Esophagus squamous epithelium (tissue), 5 donors: ENCODE data around the gene CLPSL2. TPM values are rescaled to one million over a fixed set of nuclear protein-coding genes. Genes with fewer than 3 reads are reported as not detected.

Experiments
- DNase-seq: peaks from one replicate; lab custom pipeline; 2025; lab: John Stamatoyannopoulos, UW
- H3K27ac ChIP-seq, 4 donors: fragments of 200-600 bp; sonication (generic); one replicate each; pipeline ENCODE4 v1.5.1; 2016 to 2019; ENCODE audit warnings: mild to moderate bottlenecking in 1 of 4
- H3K27me3 ChIP-seq, 4 donors: fragments of 200-600 bp; sonication (generic); 1 replicate in 3 of 4; 2 replicates in 1 of 4; pipeline versions ENCODE4 v1.5.1 to v1.6.0; 2017 to 2021; ENCODE audit warnings: antibody characterized with exemption in 1 of 4
- H3K36me3 ChIP-seq, 3 donors: fragments of 200-600 bp; sonication (generic); one replicate each; pipeline ENCODE4 v1.5.1; 2016 to 2019
- H3K4me1 ChIP-seq, 3 donors: fragments of 200-600 bp; sonication (generic); one replicate each; pipeline ENCODE4 v1.5.1; 2017 to 2019
- H3K4me3 ChIP-seq, 4 donors: fragments of 200-600 bp; sonication (generic); 1 replicate in 3 of 4; 2 replicates in 1 of 4; pipeline ENCODE4 v1.5.1; 2016 to 2019; ENCODE audit warnings: mild to moderate bottlenecking in 2 of 4, moderate library complexity in 1 of 4
- H3K9me3 ChIP-seq, 3 donors: fragments of 200-600 bp; sonication (generic); one replicate each; pipeline ENCODE4 v1.5.1; 2016 to 2019
- POLR2A ChIP-seq, 4 donors: fragments of 450-650 bp; IDR thresholded peaks; one replicate each; pipeline ENCODE4 v1.6.1; 2017; ENCODE audit warnings: antibody characterized with exemption in 4 of 4, mild to moderate bottlenecking in 4 of 4, moderate library complexity in 3 of 4
- WGBS, 2 donors: methylation state at CpG; one replicate each; pipeline ENCODE4 v1.1.5; 2018; 5-methylcytosine and 5-hydroxymethylcytosine counted together
- intact Hi-C: fragments of 100-400 bp; cut with DNase I; formaldehyde crosslinking; loops from one replicate; pipeline ENCODE4 v1.15.0; 2022
- total RNA-seq, 4 donors: library from RNA; depleted of rRNA; stranded (reverse); fragments of >200 nt; gene quantifications; one replicate each; pipeline ENCODE4 v1.1.0, GENCODE V29; 2016
- TF ChIP-seq, protein P1 (sequence below), 6 experiments: fragments of 450-650 bp in 4 of 6; fragments of 200-600 bp in 2 of 6; sonication (generic) in 2 of 6; IDR thresholded peaks; one replicate each; pipeline ENCODE4 v1.5.1; 2016 to 2019; ENCODE audit warnings: antibody characterized with exemption in 6 of 6, mild to moderate bottlenecking in 4 of 6, moderate library complexity in 4 of 6
- donor health status: DM: yes; HTN: yes; CAD: no.

CLPSL2 gene
- total RNA-seq, 4 donors from 2014 or later: not detected

DNA sequence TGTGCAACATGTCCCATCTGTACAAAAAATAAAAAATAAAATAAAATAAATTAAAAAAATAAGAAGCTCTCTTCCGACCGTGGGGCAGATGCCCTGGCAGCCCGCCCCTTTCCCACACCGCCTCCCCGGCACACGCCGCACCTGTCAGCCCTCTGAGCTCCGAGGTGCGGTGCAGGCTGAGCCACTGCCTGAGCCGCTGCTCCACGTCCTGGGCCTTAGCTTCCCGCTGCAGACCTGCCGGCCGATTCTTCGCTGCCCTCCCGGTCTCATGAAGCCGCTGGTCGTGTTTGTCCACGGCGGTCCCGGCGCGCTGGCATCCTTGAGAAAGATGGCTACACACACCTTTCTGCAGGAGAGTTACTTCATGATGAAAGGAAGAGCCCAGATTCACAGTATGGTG, 10.7 kb upstream of the CLPSL2 start:
- H3K4me3 ChIP-seq: no peak overlapping the region
- WGBS, 2 donors: 68 to 72% methylated on average over 11 to 15 of the region's 23 CpGs
- H3K9me3 ChIP-seq: no peaks in the 10 kb centered on the region
- H3K36me3 ChIP-seq: no peaks in the 10 kb centered on the region
- DNase-seq: no peak
- peaks cover 0 to 11% (median 0%) of the 10 kb centered on the region in 3 donors for H3K4me1 ChIP-seq
- H3K27me3 ChIP-seq: peaks cover 0 to 65% (median 5%) of the 10 kb centered on the region in 4 donors
- intact Hi-C loops: no loop called here
- no peak overlapping the region for H3K27ac ChIP-seq
- TF ChIP-seq POLR2A (IDR thresholded peaks at IDR 0.05): no peak
- TF ChIP-seq, protein P1, sequence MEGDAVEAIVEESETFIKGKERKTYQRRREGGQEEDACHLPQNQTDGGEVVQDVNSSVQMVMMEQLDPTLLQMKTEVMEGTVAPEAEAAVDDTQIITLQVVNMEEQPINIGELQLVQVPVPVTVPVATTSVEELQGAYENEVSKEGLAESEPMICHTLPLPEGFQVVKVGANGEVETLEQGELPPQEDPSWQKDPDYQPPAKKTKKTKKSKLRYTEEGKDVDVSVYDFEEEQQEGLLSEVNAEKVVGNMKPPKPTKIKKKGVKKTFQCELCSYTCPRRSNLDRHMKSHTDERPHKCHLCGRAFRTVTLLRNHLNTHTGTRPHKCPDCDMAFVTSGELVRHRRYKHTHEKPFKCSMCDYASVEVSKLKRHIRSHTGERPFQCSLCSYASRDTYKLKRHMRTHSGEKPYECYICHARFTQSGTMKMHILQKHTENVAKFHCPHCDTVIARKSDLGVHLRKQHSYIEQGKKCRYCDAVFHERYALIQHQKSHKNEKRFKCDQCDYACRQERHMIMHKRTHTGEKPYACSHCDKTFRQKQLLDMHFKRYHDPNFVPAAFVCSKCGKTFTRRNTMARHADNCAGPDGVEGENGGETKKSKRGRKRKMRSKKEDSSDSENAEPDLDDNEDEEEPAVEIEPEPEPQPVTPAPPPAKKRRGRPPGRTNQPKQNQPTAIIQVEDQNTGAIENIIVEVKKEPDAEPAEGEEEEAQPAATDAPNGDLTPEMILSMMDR (IDR thresholded peaks at IDR 0.05): no peak

GRCh38 chr6:35769211-35769610, 7.2 kb upstream of the CLPSL2 start:
- Histone ChIP-seq H3K4me3 (no peak overlapping the region), H3K27me3 (peaks cover 0 to 54% (median 5%) of the 10 kb centered on the region in 4 donors), H3K9me3 (no peaks in the 10 kb centered on the region), H3K27ac (no peak overlapping the region), H3K4me1 (peaks cover 0 to 8% (median 0%) of the 10 kb centered on the region in 3 donors), H3K36me3 (no peaks in the 10 kb centered on the region)
- intact Hi-C loops: no loop called here
- no peak for DNase-seq
- TF ChIP-seq, protein P1 (IDR thresholded peaks at IDR 0.05): no peak
- no peak for TF ChIP-seq POLR2A (IDR thresholded peaks at IDR 0.05)
- WGBS, 2 donors: 65 to 77% methylated on average over 4 of the region's 4 CpGs

- peaks cover 0 to 54% (median 4%) of the 10 kb centered on the region in 4 donors for H3K27me3 ChIP-seq
- H3K4me1 ChIP-seq: peaks cover 1 to 4% (median 2%) of the 10 kb centered on the region in 3 donors
- no peaks in the 10 kb centered on the region for H3K9me3 ChIP-seq
- H3K36me3 ChIP-seq: no peaks in the 10 kb centered on the region
- 51 to 68% methylated on average over 3 to 4 of the region's 5 CpGs for WGBS, 2 donors
- no peak for DNase-seq
- intact Hi-C loops: no loop called here
- no peak overlapping the region for H3K27ac ChIP-seq
- TF ChIP-seq POLR2A (IDR thresholded peaks at IDR 0.05): no peak
- TF ChIP-seq, protein P1 (IDR thresholded peaks at IDR 0.05): no peak
- H3K4me3 ChIP-seq: no peak overlapping the region
Observed at GRCh38 chr6:35771343-35771627, 5.1 kb upstream of the CLPSL2 start.

GRCh38 chr6:35774116-35774794, 2.1 kb upstream of the CLPSL2 start:
- Histone ChIP-seq H3K27ac (no peak overlapping the region), H3K27me3 (peaks cover 0 to 65% (median 6%) of the 10 kb centered on the region in 4 donors), H3K9me3 (no peaks in the 10 kb centered on the region), H3K4me3 (no peak overlapping the region), H3K4me1 (peaks cover 9 to 17% (median 9%) of the 10 kb centered on the region in 3 donors), H3K36me3 (no peaks in the 10 kb centered on the region)
- intact Hi-C loops: no loop called here
- WGBS, 2 donors: 62 to 72% methylated on average over 9 to 10 of the region's 11 CpGs
- TF ChIP-seq, protein P1 (IDR thresholded peaks at IDR 0.05): no peak
- no peak for TF ChIP-seq POLR2A (IDR thresholded peaks at IDR 0.05)
- DNase-seq: no peak

- whole genome bisulfite sequencing, 2 donors: 72 to 92% methylated on average over 4 to 6 of the region's 6 CpGs
- Histone ChIP-seq H3K4me3 (no peak overlapping the region), H3K4me1 (peaks cover 9 to 17% (median 9%) of the 10 kb centered on the region in 3 donors), H3K9me3 (no peaks in the 10 kb centered on the region), H3K27ac (no peak overlapping the region), H3K36me3 (no peaks in the 10 kb centered on the region), H3K27me3 (peaks cover 0 to 65% (median 6%) of the 10 kb centered on the region in 4 donors)
- no peak for DNase-seq
- intact Hi-C loops: no loop called here
- TF ChIP-seq POLR2A (IDR thresholded peaks at IDR 0.05): no peak
- TF ChIP-seq, protein P1 (IDR thresholded peaks at IDR 0.05): no peak
Observed at GRCh38 chr6:35775031-35775430, 1.4 kb upstream of the CLPSL2 start.
